A172 (cell line): ENCODE results near the gene LIG3. TPM values are rescaled to one million over a fixed set of nuclear protein-coding genes. Genes with fewer than 3 reads are reported as not detected.
A peak's percentile ranks its signal among the peaks of the same experiment; 100 is the strongest.
"Not testable (repeated sequence)": the region's sequence is repeated elsewhere in the genome, so short reads cannot be mapped to it uniquely, and the experiment has no call there.

Source experiments
- DNase-seq: peaks from one replicate; pipeline ENCODE4 v3.0.0-alpha.2; 2015; ENCODE audit warnings: low spot score
- total RNA-seq: library from RNA; depleted of rRNA; stranded (reverse); fragments of >200 nt; shearing (Covaris generic); gene quantifications from 2 replicates; pipeline ENCODE4 v1.2.3, GENCODE V29; 2014; rRNA removed

LIG3 gene
- total RNA-seq, 1 experiment from 2014 or later = 52.0 TPM

DNA sequence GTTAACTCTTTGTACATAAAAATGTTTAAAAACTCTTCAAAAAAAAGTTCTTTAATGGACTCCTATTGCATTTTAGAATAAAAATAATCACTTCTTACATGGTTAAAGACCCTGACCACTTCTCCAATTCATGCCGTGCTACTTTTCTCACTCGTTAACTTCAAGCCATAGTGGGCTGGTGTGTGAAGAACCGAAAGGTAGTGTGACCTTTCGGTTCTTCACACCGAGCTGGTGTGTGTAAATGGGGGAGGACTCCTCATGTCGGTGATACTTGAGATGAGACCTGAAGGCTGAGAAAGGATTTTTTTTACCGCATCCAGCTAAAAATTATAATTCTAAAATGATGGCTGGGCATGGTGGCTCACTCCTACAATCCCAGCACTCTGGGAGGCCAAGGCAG lies 61.1 kb downstream of the LIG3 start:
- DNase-seq = no peak

DNA sequence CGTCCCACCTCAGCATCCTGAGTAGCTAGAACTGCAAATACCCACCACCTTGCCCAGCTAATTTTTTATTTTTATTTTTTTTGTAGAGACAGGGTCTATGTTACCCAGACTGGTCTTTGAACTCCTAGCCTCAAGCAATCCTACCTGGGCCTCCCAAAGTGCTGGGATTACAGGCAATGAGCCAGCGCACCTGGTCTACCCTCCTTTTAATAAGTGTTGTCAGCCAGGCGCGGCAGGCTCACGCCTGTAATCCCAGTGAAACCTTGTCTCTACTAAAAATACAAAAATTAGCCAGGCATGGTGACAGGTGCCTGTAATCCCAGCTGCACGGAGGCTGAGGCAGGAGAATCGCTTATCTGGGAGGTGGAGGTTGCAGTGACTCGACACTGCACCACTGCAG lies 63.9 kb downstream of the LIG3 start:
- DNase-seq = no peak

DNA sequence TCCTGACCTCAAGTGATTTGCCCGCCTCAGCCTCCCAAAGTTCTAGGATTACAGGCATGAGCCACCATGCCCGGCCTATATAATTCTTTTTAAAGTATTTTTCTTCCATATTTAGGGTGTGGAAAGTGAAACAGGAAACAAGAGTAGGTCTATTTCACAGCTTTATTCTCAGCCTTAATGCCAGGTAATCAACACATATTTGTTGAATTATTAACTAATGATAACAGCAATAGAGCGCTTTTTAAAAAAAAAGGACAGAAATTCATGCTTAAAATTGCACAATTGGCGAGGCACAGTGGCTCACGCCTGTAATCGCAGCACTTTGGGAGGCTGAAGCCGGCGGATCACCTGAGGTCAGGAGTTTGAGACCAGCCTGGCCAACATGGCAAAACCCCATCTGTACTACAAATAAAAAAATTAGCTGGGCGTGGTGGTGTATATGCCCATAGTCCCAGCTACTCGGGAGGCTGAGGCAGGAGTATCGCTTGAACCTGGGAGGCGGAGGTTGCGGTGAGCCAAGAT lies 65.2 kb downstream of the LIG3 start:
- DNase-seq = not testable (repeated sequence)

DNA sequence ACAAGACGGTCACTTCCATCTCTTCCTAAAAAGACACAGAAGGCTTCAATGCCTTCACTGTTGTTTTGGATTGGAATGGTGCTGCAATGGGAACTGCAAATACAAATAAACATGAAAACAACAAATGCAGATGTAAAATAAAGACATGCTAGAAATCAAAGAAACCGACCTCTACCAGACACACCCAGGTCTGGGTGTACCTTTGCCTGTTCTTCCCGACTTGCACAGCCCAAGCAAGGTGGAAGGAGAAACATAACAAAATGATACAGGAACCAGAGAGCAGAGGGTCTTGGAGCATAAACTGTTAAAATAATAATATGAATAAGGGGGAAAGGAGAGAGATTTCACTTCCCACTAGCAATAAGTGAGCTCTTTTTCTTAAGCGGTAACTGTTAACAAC lies 65.9 kb downstream of the LIG3 start:
- no peak for DNase-seq

DNA sequence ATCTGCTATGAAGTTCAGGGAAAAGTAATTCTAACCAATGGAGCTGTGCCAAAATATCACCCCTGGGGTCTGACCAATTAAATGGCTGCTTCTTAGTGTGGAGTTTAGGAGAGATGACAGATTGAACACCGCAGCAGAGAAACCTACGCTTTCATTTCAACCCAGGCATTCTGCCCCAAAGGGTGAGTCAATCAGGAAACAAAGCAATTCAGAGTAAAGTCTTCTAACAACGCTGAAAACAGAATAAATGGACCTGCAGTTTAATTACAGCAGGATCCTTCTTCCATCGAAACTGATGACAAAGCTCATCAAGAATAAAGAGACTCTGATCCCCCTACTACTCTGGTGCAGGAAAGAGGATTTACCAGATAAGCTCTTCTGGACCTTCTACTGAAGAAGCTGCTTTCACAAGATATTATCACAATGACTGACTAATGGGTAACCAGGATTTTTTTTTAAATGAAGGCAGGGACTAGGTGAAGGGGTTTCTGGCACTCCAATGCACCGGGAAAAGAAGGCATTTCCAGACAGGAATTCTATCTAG lies 66.5 kb downstream of the LIG3 start:
- DNase-seq = peak; percentile 86

DNA sequence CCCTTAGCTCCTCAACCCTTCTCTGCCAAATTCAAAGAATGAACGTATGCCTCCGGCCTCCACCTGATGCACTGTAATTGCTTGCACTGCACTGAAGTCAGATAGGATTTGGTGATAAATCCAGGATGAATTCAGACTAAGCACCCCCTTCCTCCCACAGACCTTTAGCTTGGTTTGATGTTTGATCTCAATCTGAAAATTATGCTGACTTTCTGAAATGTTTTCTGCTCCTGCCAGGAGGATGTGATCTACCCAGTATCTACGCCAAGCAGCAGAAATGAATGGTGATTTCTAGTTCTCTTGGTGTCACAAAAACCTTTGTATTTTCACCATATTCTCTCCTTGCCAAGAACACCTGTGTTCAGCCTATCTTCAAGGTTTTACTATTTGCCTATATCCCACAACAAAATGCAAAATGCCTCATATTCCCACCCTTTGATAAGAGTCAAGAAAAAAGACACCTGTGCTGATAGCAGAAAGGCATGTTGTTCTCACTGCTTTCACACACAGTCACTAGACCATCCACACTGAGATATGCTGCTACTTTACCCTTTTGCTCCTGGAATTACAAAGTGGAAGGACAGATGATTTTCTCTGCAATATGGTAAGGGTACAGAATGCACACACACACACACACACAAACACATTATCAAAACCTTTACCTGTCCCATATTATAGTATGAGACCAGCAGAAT lies 68.5 kb downstream of the LIG3 start:
- DNase-seq = no peak

DNA sequence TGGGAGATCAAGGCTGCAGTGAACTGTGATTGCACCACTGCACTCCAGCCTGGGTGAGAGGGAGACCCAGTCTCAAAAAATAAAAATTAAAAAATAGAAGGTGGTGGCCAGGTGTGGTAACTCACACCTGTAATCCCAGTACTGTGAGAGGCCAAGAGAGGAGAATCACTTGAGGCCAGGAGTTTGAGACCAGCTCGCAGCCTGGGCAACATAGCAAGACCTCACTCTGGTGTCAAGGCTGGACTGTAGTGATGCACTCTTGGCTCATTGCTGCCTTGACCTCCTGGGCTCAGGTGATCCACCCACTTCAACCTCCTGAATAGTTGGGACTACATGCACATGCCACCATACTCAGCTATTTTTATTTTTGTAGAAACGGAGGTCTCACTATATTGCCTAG lies 69.9 kb downstream of the LIG3 start:
- DNase-seq = no peak

DNA sequence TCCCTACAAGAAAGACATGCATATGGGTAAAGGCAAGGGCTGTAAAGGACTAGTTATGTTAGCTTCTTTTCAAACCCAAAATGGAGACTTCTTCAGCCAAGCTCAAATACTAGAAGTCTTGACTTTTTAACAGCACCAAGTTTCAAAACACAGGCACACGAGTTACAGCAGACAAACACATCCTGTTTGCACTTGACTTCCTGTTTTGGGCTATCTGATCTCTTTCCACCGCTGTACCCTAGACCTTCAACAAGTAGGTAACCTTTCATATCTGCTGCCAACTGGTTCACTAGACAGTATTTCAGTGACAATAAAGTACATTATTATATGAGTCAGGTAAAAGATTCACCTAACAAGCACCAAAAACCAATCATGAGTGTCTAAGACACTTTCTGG lies 70.9 kb downstream of the LIG3 start:
- DNase-seq = no peak

DNA sequence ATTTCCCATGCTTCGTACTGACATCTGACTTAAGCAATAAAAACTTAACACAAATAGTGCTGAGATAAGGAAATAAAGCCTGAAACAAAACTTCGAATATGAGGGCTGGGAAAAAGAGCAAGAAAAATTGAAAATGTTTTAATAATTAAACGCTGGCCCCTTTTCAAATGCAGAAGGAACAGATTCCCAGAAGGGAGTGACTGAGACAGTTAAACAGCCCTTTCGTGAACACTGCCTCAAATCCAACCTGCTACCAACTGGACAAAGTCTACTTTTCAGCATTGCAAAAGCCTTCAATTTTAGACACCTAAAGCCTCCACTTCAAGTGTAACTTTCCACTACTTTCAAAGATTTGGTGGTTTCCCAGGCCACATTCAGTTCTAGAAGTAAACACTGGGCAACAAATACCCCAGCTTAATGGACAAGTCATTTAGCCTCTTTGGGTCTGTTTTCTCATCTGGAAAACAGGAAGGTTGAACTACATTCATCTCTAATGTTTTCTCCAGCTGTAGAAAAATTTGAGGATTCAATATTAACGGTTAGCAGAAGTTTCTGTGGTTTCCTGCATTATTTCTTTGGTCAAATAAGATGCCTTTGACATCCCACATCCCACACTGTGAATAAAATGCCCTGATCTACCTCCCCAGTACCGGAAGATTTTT lies 71.4 kb downstream of the LIG3 start:
- DNase-seq = no peak

DNA sequence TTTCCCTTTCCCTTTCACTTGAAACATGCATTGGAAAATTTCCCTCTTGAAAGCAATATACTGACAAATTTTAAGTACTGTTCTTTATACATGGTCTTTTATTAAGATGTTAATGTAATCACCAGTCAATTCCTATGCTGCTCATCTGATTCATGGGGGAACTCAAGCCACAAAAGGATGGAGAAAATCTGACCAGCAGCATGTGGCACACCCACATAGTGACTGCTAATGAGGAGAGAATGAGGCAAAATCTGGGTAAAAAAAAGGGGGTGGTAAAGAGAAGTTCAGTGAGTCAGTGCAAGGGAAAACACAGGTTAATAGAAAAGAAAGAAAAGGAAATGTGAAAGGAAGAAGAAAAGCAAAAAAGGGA lies 71.9 kb downstream of the LIG3 start:
- no peak for DNase-seq

DNA sequence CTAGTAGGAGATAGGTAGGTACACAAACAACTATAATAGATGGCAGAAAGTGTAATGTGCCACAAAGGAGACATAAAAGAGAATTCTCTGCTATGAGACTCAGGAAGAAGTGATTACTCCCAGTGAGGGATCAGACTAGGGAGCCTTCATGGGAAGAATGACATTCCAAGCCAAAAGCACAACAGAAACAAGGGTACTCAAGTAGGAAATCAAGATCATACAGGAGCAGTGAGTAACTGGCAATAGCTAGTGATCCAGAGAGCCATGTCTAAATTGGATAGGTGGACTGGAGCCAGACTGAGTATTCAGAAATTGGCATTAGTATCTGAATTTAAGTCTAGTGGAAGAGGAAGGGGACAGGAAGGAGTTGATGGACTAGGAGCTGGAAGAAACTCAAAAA lies 72.5 kb downstream of the LIG3 start:
- DNase-seq = no peak

DNA sequence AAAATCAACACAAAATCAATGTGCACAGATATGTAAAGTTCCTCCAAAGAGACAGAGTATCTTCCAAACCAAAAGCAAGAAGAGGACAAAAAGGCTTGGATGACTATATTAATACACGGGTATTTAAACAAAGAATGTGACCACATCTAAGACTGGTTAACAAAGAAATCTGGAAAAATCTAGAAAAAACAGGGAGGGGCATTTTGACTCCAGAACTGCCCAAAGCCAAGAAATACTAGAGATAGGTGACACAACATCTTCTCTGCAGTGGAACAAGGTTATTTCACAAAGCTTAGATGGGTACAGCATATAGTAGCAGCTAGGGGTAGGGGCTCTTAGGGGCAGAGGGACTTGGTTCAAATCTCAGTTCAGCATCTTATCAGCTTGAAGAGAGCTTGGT lies 72.9 kb downstream of the LIG3 start:
- DNase-seq = no peak

DNA sequence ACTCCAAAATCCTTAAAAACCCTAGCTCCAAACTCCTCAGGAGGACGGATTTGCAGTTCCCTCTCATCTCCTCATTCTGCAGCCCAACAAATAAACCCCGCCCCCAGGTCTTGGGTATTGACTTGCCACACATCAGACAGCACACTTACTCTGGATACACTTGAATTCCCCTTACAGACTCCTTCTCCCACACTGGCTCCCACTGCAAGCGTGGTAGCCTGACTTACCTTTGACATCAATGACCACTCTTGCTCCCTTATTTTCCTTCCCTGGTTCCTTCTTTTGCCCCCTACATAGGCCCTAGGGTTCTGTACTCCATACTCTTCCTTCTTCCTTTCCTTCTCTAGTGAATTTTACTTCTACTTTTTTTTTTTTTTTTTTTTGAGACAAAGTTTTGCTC lies 75.7 kb downstream of the LIG3 start:
- no peak for DNase-seq

DNA sequence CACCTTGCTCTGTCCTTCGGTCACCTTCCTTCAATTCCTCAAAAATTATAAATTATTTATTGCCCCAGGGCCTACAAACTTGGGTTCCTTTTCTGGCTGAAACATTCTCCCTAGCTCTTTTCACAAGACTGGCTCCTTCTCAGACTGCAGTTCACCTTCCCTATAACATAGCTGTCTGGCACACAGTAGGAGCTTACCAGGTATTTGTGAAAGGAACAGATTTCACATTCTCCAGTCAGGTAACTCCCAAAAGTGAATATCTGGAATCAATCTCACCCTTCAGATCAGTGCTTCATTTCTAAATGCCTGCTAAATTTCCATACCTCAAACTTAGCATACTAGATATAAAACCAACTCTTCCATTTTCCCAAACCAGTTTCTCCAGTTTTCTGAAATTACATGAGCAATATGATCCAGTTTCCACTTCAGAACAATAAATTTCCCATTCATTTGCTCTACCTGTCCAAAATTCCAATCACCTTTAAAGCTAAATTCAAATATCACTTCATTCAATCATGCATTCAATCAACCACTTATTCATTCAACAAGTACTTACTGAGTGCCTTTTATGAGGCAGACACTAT lies 77.1 kb downstream of the LIG3 start:
- no peak for DNase-seq

Other genes starting within 250 kb of the LIG3 start
- 4.5 and 5.0 TPM in 2 replicates for gene CCT6B, start 19.1 kb upstream of the LIG3 start, total RNA-seq
- gene ZNF830, start 19.0 kb upstream of the LIG3 start, total RNA-seq = 17.6 and 25.4 TPM in 2 replicates
- 12.5 and 12.8 TPM in 2 replicates for gene RFFL, start 83.2 kb downstream of the LIG3 start, total RNA-seq
- gene RAD51D, start 139.3 kb downstream of the LIG3 start, total RNA-seq = 11.0 and 11.3 TPM in 2 replicates
- not detected in 2 replicates for gene FNDC8, start 141.1 kb downstream of the LIG3 start, total RNA-seq
- 16.8 and 20.3 TPM in 2 replicates for gene NLE1, start 161.8 kb downstream of the LIG3 start, total RNA-seq
- not detected in 2 replicates for gene UNC45B, start 167.3 kb downstream of the LIG3 start, total RNA-seq
- not detected in 2 replicates for gene SLC35G3, start 213.9 kb downstream of the LIG3 start, total RNA-seq